Tibial nerve (tissue), 4 donors: ENCODE results near the gene LSMEM2. TPM values are rescaled to one million over a fixed set of nuclear protein-coding genes. Genes with fewer than 3 reads are reported as not detected.
"Not testable (repeated sequence)": the region's sequence is repeated elsewhere in the genome, so short reads cannot be mapped to it uniquely, and the experiment has no call there.

Source experiments
- DNase-seq, 2 donors: peaks; one replicate each; pipeline ENCODE4 v3.0.0-alpha.2; 2019; ENCODE audit warnings: low spot score in 2 of 2
- H3K27ac ChIP-seq, 4 donors: fragments of 200-600 bp; sonication (generic) in 3 of 4; one replicate each; pipeline ENCODE4 v1.5.1; 2017 to 2019; ENCODE audit warnings: mild to moderate bottlenecking in 1 of 4
- H3K27me3 ChIP-seq, 2 donors: fragments of 200-600 bp; sonication (generic) in 1 of 2; one replicate each; pipeline versions ENCODE4 v1.5.1 to v1.6.0; 2017 to 2019
- H3K36me3 ChIP-seq, 3 donors: fragments of 200-600 bp; sonication (generic); one replicate each; pipeline ENCODE4 v1.5.1; 2018 to 2019
- H3K4me1 ChIP-seq, 4 donors: fragments of 200-600 bp; sonication (generic) in 3 of 4; one replicate each; pipeline ENCODE4 v1.5.1; 2017 to 2019
- H3K4me3 ChIP-seq, 4 donors: fragments of 200-600 bp; sonication (generic) in 3 of 4; one replicate each; pipeline ENCODE4 v1.5.1; 2017 to 2019; ENCODE audit warnings: mild to moderate bottlenecking in 1 of 4, moderate library complexity in 1 of 4
- H3K9me3 ChIP-seq, 4 donors: fragments of 200-600 bp; sonication (generic) in 3 of 4; one replicate each; pipeline ENCODE4 v1.5.1; 2017 to 2019
- EP300 ChIP-seq, 2 donors: sonication (generic); formaldehyde crosslinking; IDR thresholded peaks; one replicate each; pipeline ENCODE4 v1.6.1; 2017; ENCODE audit warnings: antibody characterized with exemption in 2 of 2, mild to moderate bottlenecking in 1 of 2
- POLR2A ChIP-seq, 2 donors: fragments of 450-650 bp; IDR thresholded peaks; one replicate each; pipeline ENCODE4 v1.6.1; 2017; ENCODE audit warnings: antibody characterized with exemption in 2 of 2, mild to moderate bottlenecking in 2 of 2, moderate library complexity in 2 of 2
- WGBS, 2 donors: methylation state at CpG; one replicate each; pipeline ENCODE4 v1.1.5; 2018; 5-methylcytosine and 5-hydroxymethylcytosine counted together
- total RNA-seq, 4 donors: library from RNA; depleted of rRNA; stranded (reverse); fragments of >200 nt; gene quantifications; one replicate each; pipeline ENCODE4 v1.1.0, GENCODE V29; 2016
- TF ChIP-seq, protein P1 (sequence below), 5 experiments: fragments of 200-600 bp in 3 of 5; fragments of 450-650 bp in 2 of 5; sonication (generic) in 3 of 5; IDR thresholded peaks; one replicate each; pipeline ENCODE4 v1.5.1; 2016 to 2019; ENCODE audit warnings: antibody characterized with exemption in 5 of 5, mild to moderate bottlenecking in 3 of 5, moderate library complexity in 2 of 5

The LSMEM2 gene
- total RNA-seq, 4 donors from 2014 or later = 2.0 to 3.1 (median 2.5) TPM

GRCh38 chr3:50260027-50260941, 18.6 kb upstream of the LSMEM2 start:
- WGBS, 2 donors = 0 to 4% methylated on average over 9 to 15 of the region's 70 CpGs
- H3K4me3 ChIP-seq = peak overlapping the region; percentile 30 to 65 (median 52)
- TF ChIP-seq POLR2A (IDR thresholded peaks at IDR 0.05) (peak; percentile 35 to 79), EP300 (IDR thresholded peaks at IDR 0.05) (peak in 1 of 2 donors; percentile 89)
- TF ChIP-seq, protein P1, sequence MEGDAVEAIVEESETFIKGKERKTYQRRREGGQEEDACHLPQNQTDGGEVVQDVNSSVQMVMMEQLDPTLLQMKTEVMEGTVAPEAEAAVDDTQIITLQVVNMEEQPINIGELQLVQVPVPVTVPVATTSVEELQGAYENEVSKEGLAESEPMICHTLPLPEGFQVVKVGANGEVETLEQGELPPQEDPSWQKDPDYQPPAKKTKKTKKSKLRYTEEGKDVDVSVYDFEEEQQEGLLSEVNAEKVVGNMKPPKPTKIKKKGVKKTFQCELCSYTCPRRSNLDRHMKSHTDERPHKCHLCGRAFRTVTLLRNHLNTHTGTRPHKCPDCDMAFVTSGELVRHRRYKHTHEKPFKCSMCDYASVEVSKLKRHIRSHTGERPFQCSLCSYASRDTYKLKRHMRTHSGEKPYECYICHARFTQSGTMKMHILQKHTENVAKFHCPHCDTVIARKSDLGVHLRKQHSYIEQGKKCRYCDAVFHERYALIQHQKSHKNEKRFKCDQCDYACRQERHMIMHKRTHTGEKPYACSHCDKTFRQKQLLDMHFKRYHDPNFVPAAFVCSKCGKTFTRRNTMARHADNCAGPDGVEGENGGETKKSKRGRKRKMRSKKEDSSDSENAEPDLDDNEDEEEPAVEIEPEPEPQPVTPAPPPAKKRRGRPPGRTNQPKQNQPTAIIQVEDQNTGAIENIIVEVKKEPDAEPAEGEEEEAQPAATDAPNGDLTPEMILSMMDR (IDR thresholded peaks at IDR 0.05) = peak; percentile 99 to 100 (median 100)
- no peaks in the 10 kb centered on the region for H3K9me3 ChIP-seq
- peaks cover 0 to 96% (median 67%) of the 10 kb centered on the region in 4 donors for H3K4me1 ChIP-seq
- H3K36me3 ChIP-seq = peaks cover 0 to 33% (median 16%) of the 10 kb centered on the region in 3 donors
- peak overlapping the region; percentile 91 to 98 (median 97) for H3K27ac ChIP-seq
- peak; percentile 88 to 93 for DNase-seq
- no peaks in the 10 kb centered on the region for H3K27me3 ChIP-seq

- peaks cover 0 to 97% (median 72%) of the 10 kb centered on the region in 4 donors for H3K4me1 ChIP-seq
- DNase-seq = no peak
- whole genome bisulfite sequencing, 2 donors = 13 to 26% methylated on average over 4 to 5 of the region's 5 CpGs
- H3K27ac ChIP-seq = peak overlapping the region; percentile 91 to 98 (median 97)
- H3K27me3 ChIP-seq = no peaks in the 10 kb centered on the region
- TF ChIP-seq POLR2A (IDR thresholded peaks at IDR 0.05) = no peak
- TF ChIP-seq, protein P1 (IDR thresholded peaks at IDR 0.05) = no peak
- TF ChIP-seq EP300 (IDR thresholded peaks at IDR 0.05) = no peak
- H3K9me3 ChIP-seq = no peaks in the 10 kb centered on the region
- H3K4me3 ChIP-seq = peak overlapping the region; percentile 30 to 65 (median 52)
- H3K36me3 ChIP-seq = peaks cover 0 to 26% (median 16%) of the 10 kb centered on the region in 3 donors
These were observed 17.9 kb upstream of the LSMEM2 start for GRCh38 chr3:50260942-50261441.

DNA sequence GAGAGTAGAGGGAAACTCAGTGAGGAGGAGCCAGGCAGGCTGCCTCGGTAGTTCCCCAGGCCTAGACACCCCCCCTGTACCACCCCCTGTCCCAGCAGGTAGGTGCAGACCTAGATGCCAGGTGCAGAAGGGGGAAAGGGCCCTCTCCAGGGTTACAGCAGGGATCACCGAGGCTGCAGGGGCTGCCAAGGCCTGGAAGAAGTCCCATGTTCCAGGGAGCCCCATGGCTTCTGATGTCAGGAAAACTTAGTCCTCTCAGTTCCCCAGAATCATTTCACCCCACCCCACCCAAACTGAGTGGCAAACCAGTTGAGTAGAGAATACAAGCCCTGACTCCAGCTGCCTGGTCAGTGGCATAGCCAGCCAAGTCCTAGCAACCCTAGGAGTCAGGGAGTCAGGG, 17.4 kb upstream of the LSMEM2 start:
- H3K4me3 ChIP-seq = peak overlapping the region in 1 of 4 donors; percentile 60
- H3K4me1 ChIP-seq = peaks cover 0 to 97% (median 74%) of the 10 kb centered on the region in 4 donors
- 10 to 39% methylated on average over 2 of the region's 2 CpGs for WGBS, 2 donors
- DNase-seq = no peak
- H3K36me3 ChIP-seq = peaks cover 0 to 21% (median 12%) of the 10 kb centered on the region in 3 donors
- H3K27ac ChIP-seq = peak overlapping the region; percentile 91 to 98 (median 97)
- TF ChIP-seq EP300 (IDR thresholded peaks at IDR 0.05) (no peak), POLR2A (IDR thresholded peaks at IDR 0.05) (no peak)
- TF ChIP-seq, protein P1 (IDR thresholded peaks at IDR 0.05) = no peak
- no peaks in the 10 kb centered on the region for H3K9me3 ChIP-seq
- H3K27me3 ChIP-seq = no peaks in the 10 kb centered on the region

GRCh38 chr3:50262200-50262599, 16.7 kb upstream of the LSMEM2 start:
- not testable (repeated sequence) for DNase-seq, H3K9me3 ChIP-seq, H3K4me3 ChIP-seq, H3K27me3 ChIP-seq
- 94 to 96% methylated on average over 4 of the region's 4 CpGs for WGBS, 2 donors
- Histone ChIP-seq H3K27ac (peak overlapping the region; percentile 91 to 98 (median 97)), H3K36me3 (peaks cover 0 to 14% (median 5%) of the 10 kb centered on the region in 3 donors), H3K4me1 (peaks cover 0 to 97% (median 79%) of the 10 kb centered on the region in 4 donors)

- 65 to 67% methylated on average over 7 of the region's 7 CpGs for WGBS, 2 donors
- no peak for TF ChIP-seq EP300 (IDR thresholded peaks at IDR 0.05)
- no peak for TF ChIP-seq POLR2A (IDR thresholded peaks at IDR 0.05)
- TF ChIP-seq, protein P1 (IDR thresholded peaks at IDR 0.05) = no peak
- H3K4me1 ChIP-seq = peaks cover 0 to 97% (median 79%) of the 10 kb centered on the region in 4 donors
- no peaks in the 10 kb centered on the region for H3K27me3 ChIP-seq
- DNase-seq = no peak
- no peak overlapping the region for H3K4me3 ChIP-seq
- H3K9me3 ChIP-seq = no peaks in the 10 kb centered on the region
- peak overlapping the region; percentile 85 to 98 (median 97) for H3K27ac ChIP-seq
- peaks cover 0 to 8% (median 0%) of the 10 kb centered on the region in 3 donors for H3K36me3 ChIP-seq
These were observed 16.1 kb upstream of the LSMEM2 start for GRCh38 chr3:50262778-50263177.
